ENCODE data around the gene ABCB8.

Gene ABCB8

GRCh38 chr7:151057989-151058780, 29.9 kb downstream of the ABCB8 start:
- peak; percentile 98 for DNase-seq (ENCODE audit: low spot score)

DNA sequence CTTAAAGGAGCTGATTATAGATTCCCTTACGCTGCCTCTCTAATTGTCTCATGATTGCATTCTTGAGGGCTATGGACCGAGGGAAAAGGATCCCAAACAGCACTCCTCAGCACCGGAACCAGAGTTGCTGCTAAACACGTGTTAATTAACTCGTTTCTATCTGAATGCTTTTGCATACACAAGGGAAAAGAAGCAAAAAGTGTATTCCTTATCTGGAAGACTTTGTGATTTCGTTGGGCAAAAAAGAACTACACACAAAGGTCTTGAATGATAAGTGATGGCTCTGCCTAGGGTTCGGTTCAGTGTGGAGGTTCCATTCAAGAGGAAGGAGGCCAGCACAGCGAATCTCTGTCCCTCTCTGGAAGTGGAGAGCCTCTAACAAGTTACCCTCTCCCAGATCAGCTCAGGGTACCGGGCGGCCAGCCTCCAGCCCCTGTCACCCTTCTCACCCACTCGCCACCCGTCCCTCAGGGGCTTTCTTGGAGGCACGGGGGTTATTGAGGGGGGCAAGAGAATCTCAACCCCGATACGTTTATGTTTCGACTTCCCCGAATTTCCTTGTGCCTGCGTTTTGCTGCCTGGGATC, 30.6 kb downstream of the ABCB8 start:
- DNase-seq (ENCODE audit: low spot score) = no peak

GRCh38 chr7:151059367-151060112, 31.3 kb downstream of the ABCB8 start, which contains the start of gene SLC4A2:
SLC4A2 (plus strand) TSS chr7:151059589; CDS start chr7:151061988, 2,399 bp downstream.
- DNase-seq (ENCODE audit: low spot score) = peak; percentile 94

DNA sequence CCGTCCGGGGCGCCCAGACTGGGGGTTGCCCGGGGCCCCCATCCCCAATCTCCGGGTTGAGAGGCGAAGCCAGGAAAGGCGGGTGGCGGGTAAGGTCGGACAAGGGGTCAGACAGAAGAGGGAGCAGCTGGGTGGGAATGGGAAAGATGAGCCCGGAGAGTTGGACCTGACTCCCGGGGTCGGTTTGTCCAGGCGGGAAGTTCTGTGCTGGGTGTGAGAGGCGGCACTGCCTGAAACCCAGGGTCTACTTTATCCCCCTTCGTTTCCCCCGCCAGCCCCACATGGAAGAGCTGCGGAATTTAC, 31.8 kb downstream of the ABCB8 start:
- no peak for DNase-seq (ENCODE audit: low spot score)

DNA sequence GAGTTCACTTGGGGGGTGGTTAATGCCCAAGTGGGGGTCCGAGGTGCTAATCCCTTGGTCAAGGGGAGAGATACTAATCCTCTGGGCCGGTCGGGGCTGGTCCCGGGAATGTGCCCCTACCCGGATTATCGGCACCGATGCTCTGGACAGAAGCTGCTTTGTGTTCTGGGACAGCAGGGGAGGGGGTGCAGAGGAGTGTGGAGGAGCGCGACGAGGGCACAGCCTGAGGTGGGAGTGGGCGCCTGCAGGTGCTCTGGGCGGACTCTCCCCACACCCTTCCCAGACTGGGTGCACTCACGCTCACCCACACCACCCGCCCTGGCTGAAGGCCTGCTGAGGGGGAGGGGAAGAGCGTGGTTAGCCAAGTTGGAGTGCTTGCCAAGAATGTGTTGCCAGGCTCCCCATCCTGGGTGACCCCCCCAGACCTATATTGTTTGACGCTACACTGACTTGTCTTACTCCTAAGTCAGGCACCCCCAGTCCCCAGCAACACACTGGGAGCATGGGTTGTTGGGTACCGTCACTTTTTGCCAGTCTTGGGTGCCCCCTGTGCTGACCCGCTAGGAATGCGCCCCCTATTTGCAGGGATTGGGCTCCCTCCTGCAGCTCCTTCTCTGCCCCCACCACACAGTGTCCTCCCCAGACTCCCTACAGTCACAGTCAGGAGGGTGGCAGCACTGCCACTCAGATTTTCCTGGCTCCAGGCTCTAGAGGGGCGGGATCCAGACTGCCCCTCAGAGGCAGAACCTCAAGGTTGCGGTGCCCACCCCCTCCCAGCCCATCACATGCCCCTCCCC, 32.4 kb downstream of the ABCB8 start:
- no peak for DNase-seq (ENCODE audit: low spot score)

- no peak for DNase-seq (ENCODE audit: low spot score)
Measured at GRCh38 chr7:151061213-151062110, 33.2 kb downstream of the ABCB8 start.

- no peak for DNase-seq (ENCODE audit: low spot score)
Measured at GRCh38 chr7:151062111-151062398, 33.8 kb downstream of the ABCB8 start.

DNA sequence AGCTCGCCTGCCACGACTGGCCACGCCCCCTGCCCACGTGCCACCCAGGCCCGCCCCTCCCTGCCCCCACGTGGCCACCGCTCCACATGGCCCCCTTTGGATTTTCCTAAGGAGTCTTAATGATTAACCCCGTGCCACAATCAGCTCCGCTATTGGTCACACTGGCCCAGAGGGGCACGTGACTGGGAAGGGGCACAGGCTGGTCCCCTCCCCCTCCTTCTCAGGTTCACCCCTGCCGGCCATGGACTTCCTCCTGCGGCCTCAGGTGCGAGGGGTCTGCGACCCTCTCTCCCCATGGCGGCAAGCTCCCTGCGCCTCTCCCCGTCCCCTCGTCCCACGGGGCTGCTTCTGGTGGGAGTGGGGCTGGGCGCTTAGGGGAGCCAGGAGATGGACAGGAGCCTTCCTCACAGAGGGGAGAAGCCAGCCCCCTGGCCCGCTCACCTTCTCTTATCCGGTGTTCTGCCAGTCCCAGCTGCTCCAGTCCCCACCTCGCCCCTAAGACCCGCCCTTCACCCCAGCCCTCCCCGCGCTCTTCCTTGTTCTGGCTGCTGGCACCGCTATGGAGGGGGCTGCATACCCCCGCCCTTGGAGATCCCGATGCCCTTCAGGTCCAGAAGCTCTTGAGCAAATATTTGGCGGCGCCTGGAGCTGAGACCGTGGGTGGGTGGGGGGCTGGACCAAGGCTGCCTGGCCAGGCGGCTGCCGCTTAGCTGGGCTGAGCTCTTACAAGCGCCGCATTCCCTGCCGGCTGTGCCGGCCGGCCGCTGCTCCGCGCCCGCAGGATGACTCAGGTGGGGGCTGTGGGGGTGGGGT, 34.4 kb downstream of the ABCB8 start:
- DNase-seq (ENCODE audit: low spot score) = peak; percentile 86

GRCh38 chr7:151063212-151063561, 34.9 kb downstream of the ABCB8 start:
- peak; percentile 82 for DNase-seq (ENCODE audit: low spot score)

DNA sequence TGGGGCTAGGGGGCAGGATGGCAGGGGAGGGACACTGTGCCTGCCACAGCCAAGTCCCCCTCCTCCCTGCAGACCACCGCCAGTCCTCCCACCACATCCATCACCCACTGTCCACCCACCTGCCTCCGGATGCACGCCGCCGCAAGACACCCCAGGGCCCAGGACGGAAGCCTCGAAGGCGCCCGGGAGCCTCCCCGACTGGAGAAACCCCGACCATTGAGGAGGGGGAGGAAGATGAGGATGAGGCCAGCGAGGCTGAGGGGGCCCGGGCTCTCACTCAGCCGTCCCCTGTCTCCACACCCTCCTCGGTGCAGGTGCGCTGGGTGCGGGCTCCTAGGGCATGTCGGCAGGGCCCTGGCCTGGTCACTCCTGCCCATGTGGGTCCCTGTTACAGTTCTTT, 36.2 kb downstream of the ABCB8 start:
- DNase-seq (ENCODE audit: low spot score) = no peak

GRCh38 chr7:151064993-151065392, 36.7 kb downstream of the ABCB8 start:
- no peak for DNase-seq (ENCODE audit: low spot score)

- no peak for DNase-seq (ENCODE audit: low spot score)
Measured at GRCh38 chr7:151065516-151065915, 37.3 kb downstream of the ABCB8 start.

- no peak for DNase-seq (ENCODE audit: low spot score)
Measured at GRCh38 chr7:151066273-151066974, 38.2 kb downstream of the ABCB8 start.

- DNase-seq (ENCODE audit: low spot score) = no peak
Measured at GRCh38 chr7:151068069-151068773, 40.0 kb downstream of the ABCB8 start.

DNA sequence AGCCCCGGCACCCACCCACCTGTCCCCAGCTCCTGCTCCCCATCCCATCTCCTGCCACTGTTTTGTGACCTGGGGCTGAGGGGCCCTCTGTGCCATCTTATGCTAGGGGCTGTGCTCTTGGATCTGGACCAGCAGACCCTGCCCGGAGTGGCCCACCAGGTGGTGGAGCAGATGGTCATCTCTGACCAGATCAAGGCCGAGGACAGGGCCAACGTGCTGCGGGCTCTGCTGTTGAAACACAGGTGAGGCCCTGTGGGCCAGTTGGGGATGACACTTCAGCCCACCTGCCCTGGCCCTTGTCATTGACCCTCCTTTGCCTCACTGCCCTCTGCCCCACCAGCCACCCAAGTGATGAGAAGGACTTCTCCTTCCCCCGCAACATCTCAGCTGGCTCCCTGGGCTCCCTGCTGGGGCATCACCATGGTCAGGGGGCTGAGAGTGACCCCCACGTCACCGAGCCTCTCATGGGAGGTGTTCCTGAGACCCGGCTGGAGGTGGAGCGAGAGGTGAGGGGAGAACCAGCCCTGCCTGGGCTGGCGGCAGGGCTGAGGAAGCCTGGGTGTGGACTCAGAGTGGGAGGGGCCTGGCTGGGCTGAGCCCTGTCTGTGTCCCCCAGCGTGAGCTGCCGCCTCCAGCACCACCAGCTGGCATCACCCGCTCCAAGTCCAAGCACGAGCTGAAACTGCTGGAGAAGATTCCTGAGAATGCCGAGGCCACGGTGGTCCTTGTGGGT, 41.8 kb downstream of the ABCB8 start:
- no peak for DNase-seq (ENCODE audit: low spot score)

DNA sequence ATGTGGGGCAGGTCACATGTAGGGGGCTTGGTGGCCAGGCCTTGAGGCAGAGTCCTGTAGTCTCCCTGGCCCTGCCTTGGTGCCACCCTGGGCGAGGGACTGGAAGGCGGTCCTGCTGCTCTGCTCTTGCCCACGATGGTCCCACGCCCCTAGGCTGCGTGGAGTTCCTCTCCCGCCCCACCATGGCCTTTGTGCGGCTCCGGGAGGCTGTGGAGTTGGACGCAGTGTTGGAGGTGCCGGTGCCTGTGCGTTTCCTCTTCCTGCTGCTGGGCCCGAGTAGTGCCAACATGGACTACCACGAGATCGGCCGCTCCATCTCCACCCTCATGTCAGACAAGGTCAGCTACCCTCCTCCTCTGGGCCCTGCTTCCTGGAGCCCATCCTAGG, 42.3 kb downstream of the ABCB8 start:
- no peak for DNase-seq (ENCODE audit: low spot score)

GRCh38 chr7:151071032-151071866, 43.0 kb downstream of the ABCB8 start:
- DNase-seq (ENCODE audit: low spot score) = no peak

DNA sequence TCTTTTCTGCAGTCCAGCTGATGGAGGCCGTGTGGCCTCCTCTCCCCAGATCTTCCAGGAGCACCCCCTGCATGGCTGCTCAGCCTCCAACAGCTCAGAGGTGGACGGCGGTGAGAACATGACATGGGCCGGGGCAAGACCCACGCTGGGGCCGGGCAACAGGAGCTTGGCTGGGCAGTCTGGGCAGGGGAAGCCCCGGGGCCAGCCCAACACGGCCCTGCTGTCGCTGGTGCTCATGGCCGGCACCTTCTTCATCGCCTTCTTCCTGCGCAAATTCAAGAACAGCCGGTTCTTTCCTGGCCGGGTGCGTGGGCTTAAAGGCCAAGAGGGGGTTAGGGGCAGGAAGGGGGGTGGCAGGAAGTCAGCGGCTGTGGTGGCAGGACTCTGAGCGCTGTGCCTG, 45.7 kb downstream of the ABCB8 start:
- DNase-seq (ENCODE audit: low spot score) = no peak
